Parathyroid adenoma (tissue), 2 donors: ENCODE results near the gene VSIG10L.

Source experiments
- H2AFZ ChIP-seq: fragments of 300-600 bp; sonication (generic); one replicate; pipeline ENCODE4 v1.7.0; 2017; ENCODE audit warnings: antibody characterized with exemption, mild to moderate bottlenecking
- H3K27ac ChIP-seq: fragments of 300-600 bp; sonication (generic); one replicate; pipeline ENCODE4 v1.7.0; 2017
- H3K27me3 ChIP-seq: fragments of 300-600 bp; sonication (generic); one replicate; pipeline ENCODE4 v1.7.0; 2017; ENCODE audit warnings: low read length; ENCODE audit not compliant: control insufficient read depth, insufficient read depth
- H3K36me3 ChIP-seq: fragments of 300-600 bp; sonication (generic); one replicate; pipeline ENCODE4 v1.7.0; 2017; ENCODE audit warnings: low read length; ENCODE audit not compliant: control insufficient read depth, insufficient read depth
- H3K4me1 ChIP-seq: fragments of 300-600 bp; sonication (generic); one replicate; pipeline ENCODE4 v1.7.0; 2017; ENCODE audit warnings: control low read depth
- H3K4me2 ChIP-seq: fragments of 300-600 bp; sonication (generic); one replicate; pipeline ENCODE4 v1.7.0; 2017; ENCODE audit warnings: low read length
- H3K4me3 ChIP-seq: fragments of 300-600 bp; sonication (generic); one replicate; pipeline ENCODE4 v1.7.0; 2017; ENCODE audit warnings: low read depth, low read length
- H3K79me2 ChIP-seq: fragments of 300-600 bp; sonication (generic); one replicate; pipeline ENCODE4 v1.7.0; 2017; ENCODE audit warnings: control low read depth
- H3K9ac ChIP-seq: fragments of 300-600 bp; sonication (generic); one replicate; pipeline ENCODE4 v1.7.0; 2017; ENCODE audit warnings: mild to moderate bottlenecking
- H3K9me3 ChIP-seq: fragments of 300-600 bp; sonication (generic); one replicate; pipeline ENCODE4 v1.7.0; 2017; ENCODE audit warnings: low read length; ENCODE audit not compliant: control insufficient read depth
- CTCF ChIP-seq: fragments of 300-600 bp; sonication (generic); IDR thresholded peaks from one replicate; pipeline ENCODE4 v1.7.0; 2017; ENCODE audit warnings: antibody characterized with exemption, mild to moderate bottlenecking
- donor health status: primary hyperparathyroidism.

The VSIG10L gene

GRCh38 chr19:51366389-51367254, 24.7 kb upstream of the VSIG10L start:
- H3K36me3 ChIP-seq = no peaks in the 10 kb centered on the region
- no peak for TF ChIP-seq CTCF

GRCh38 chr19:51365965-51366388, 24.0 kb upstream of the VSIG10L start, which contains the start of gene ETFB:
Gene ETFB, minus strand, starts transcription at chr19:51366388. Its CDS starts 62 bp downstream, at chr19:51366326.
- peak within 1 kb of the TSS; percentile 97 for H3K4me3 ChIP-seq
- peak within 1 kb of the TSS; percentile 100 for H2AFZ ChIP-seq
- no peaks in the 10 kb centered on the region for H3K36me3 ChIP-seq
- no peaks in the 10 kb centered on the region for H3K27me3 ChIP-seq
- H3K4me1 ChIP-seq = peaks cover 10% of the 10 kb centered on the region
- TF ChIP-seq CTCF = no peak
- peak within 1 kb of the TSS; percentile 95 for H3K9ac ChIP-seq
- H3K9me3 ChIP-seq = no peaks in the 10 kb centered on the region
- H3K4me2 ChIP-seq = peak within 1 kb of the TSS; percentile 100
- H3K79me2 ChIP-seq = peaks cover 20% of the 10 kb centered on the region
- H3K27ac ChIP-seq = peak within 1 kb of the TSS; percentile 98

More at GRCh38 chr19:51366389-51367254, 24.7 kb upstream of the VSIG10L start:
- H3K4me2 ChIP-seq = peak overlapping the region; percentile 100
- H3K27ac ChIP-seq = peak overlapping the region; percentile 98
- peak overlapping the region; percentile 95 for H3K9ac ChIP-seq
- H3K79me2 ChIP-seq = peaks cover 15% of the 10 kb centered on the region
- no peaks in the 10 kb centered on the region for H3K9me3 ChIP-seq
- H3K4me3 ChIP-seq = peak overlapping the region; percentile 97
- H3K27me3 ChIP-seq = no peaks in the 10 kb centered on the region
- peaks cover 10% of the 10 kb centered on the region for H3K4me1 ChIP-seq
- H2AFZ ChIP-seq = peak overlapping the region; percentile 100

- peak overlapping the region; percentile 58 for H3K9ac ChIP-seq
- no peak for TF ChIP-seq CTCF
- no peaks in the 10 kb centered on the region for H3K27me3 ChIP-seq
- H3K9me3 ChIP-seq = no peaks in the 10 kb centered on the region
- peak overlapping the region; percentile 97 for H3K4me3 ChIP-seq
- H3K4me2 ChIP-seq = peak overlapping the region; percentile 99
- no peaks in the 10 kb centered on the region for H3K36me3 ChIP-seq
- H3K4me1 ChIP-seq = peaks cover 10% of the 10 kb centered on the region
- H3K79me2 ChIP-seq = peaks cover 22% of the 10 kb centered on the region
- peak overlapping the region; percentile 100 for H2AFZ ChIP-seq
- H3K27ac ChIP-seq = peak overlapping the region; percentile 98
Observed at GRCh38 chr19:51365211-51365964, 23.4 kb upstream of the VSIG10L start.

- Histone ChIP-seq H2AFZ (no peak overlapping the region), H3K4me1 (peaks cover 10% of the 10 kb centered on the region), H3K4me3 (no peak overlapping the region), H3K9ac (no peak overlapping the region), H3K9me3 (no peaks in the 10 kb centered on the region), H3K79me2 (peaks cover 22% of the 10 kb centered on the region), H3K36me3 (no peaks in the 10 kb centered on the region), H3K27ac (no peak overlapping the region), H3K27me3 (no peaks in the 10 kb centered on the region), H3K4me2 (no peak overlapping the region)
- TF ChIP-seq CTCF = no peak
Observed at GRCh38 chr19:51364200-51365106, 22.5 kb upstream of the VSIG10L start.
